SKM-1 (cell line): ENCODE data around the gene EID2.

ENCODE experiments used
- DNase-seq: peaks from one replicate; lab custom pipeline; 2025; ENCODE audit not compliant: unreplicated experiment; lab: John Stamatoyannopoulos, UW

Gene EID2

GRCh38 chr19:39539518-39540332, at the start of gene EID2:
EID2 (minus strand) TSS chr19:39540161; CDS start chr19:39540079, 82 bp downstream.
- DNase-seq = peak; percentile 83

GRCh38 chr19:39588066-39588465, 48.1 kb upstream of the EID2 start:
- DNase-seq = no peak

- no peak for DNase-seq
These were observed 47.5 kb upstream of the EID2 start for GRCh38 chr19:39587496-39587895.

- DNase-seq = no peak
These were observed 43.1 kb upstream of the EID2 start for GRCh38 chr19:39582891-39583625.

- DNase-seq = no peak
These were observed 42.5 kb upstream of the EID2 start for GRCh38 chr19:39582442-39582841.

- DNase-seq = no peak
These were observed 28.6 kb upstream of the EID2 start for GRCh38 chr19:39568604-39569003.

- DNase-seq = no peak
These were observed 26.1 kb upstream of the EID2 start for GRCh38 chr19:39566064-39566463.

GRCh38 chr19:39563408-39563807, 23.4 kb upstream of the EID2 start:
- DNase-seq = no peak

- no peak for DNase-seq
These were observed 18.7 kb upstream of the EID2 start for GRCh38 chr19:39558624-39559117.

- DNase-seq = no peak
These were observed 18.1 kb upstream of the EID2 start for GRCh38 chr19:39557811-39558623.

GRCh38 chr19:39555883-39556282, 15.9 kb upstream of the EID2 start:
- DNase-seq = no peak

- DNase-seq = no peak
These were observed 14.8 kb upstream of the EID2 start for GRCh38 chr19:39554701-39555311.

GRCh38 chr19:39553082-39553652, 13.2 kb upstream of the EID2 start:
- no peak for DNase-seq

GRCh38 chr19:39550197-39550596, 10.2 kb upstream of the EID2 start:
- DNase-seq = no peak

GRCh38 chr19:39546599-39546998, 6.6 kb upstream of the EID2 start:
- DNase-seq = no peak

GRCh38 chr19:39544911-39545310, 5.0 kb upstream of the EID2 start:
- DNase-seq = no peak

GRCh38 chr19:39544226-39544903, 4.4 kb upstream of the EID2 start:
- no peak for DNase-seq

- no peak for DNase-seq
These were observed 3.5 kb upstream of the EID2 start for GRCh38 chr19:39543477-39543857.

GRCh38 chr19:39542206-39542605, 2.2 kb upstream of the EID2 start:
- no peak for DNase-seq

- no peak for DNase-seq
These were observed 342 bp upstream of the EID2 start for GRCh38 chr19:39540333-39540673.
